H1 (cell line): ENCODE measurements around the gene SIRT3. TPM values are rescaled to one million over a fixed set of nuclear protein-coding genes. Genes with fewer than 3 reads are reported as not detected.
"Not testable (repeated sequence)": the region's sequence is repeated elsewhere in the genome, so short reads cannot be mapped to it uniquely, and the experiment has no call there.

Experiments
- CTCF ChIA-PET: fragments of 300-600 bp; sonication (Branson Sonifier 250); formaldehyde crosslinking; loops from one replicate; lab custom pipeline; 2021; ENCODE audit not compliant: partially characterized antibody; lab: Charles Lee
- POLR2A ChIA-PET: fragments of 300-600 bp; sonication (Branson Sonifier 250); formaldehyde crosslinking; loops from one replicate; lab custom pipeline; 2021; ENCODE audit warnings: inconsistent platforms; ENCODE audit not compliant: partially characterized antibody; lab: Charles Lee
- DNase-seq, 2 experiments: peaks; one replicate each; pipeline versions ENCODE4 v3.0.0 to v3.0.0-alpha.2; 2010 to 2022; ENCODE audit warnings: low spot score in 2 of 2, low read depth in 1 of 2, mixed read lengths in 1 of 2
- FAIRE-seq: peaks from 2 replicates; lab custom pipeline; 2011; peaks lifted over from hg19 to GRCh38; lab: Jason Lieb, UNC
- H2AFZ ChIP-seq: 2 replicates; pipeline ENCODE4 v1.8.1; 2012; ENCODE audit warnings: low read length, inconsistent platforms
- H2AK5ac ChIP-seq: 2 replicates; pipeline ENCODE4 v1.6.1; 2013; ENCODE audit warnings: low read depth, low read length
- H2BK120ac ChIP-seq: replicated peaks from 2 replicates; pipeline ENCODE3; 2013; ENCODE audit warnings: low read depth, low read length, inconsistent platforms
- H2BK12ac ChIP-seq: 2 replicates; pipeline ENCODE4 v1.6.1; 2013; ENCODE audit warnings: low read depth, low read length
- H2BK15ac ChIP-seq: 2 replicates; pipeline ENCODE4 v1.6.1; 2013; ENCODE audit warnings: low read length
- H2BK20ac ChIP-seq: 2 replicates; pipeline ENCODE4 v1.6.1; 2013; ENCODE audit warnings: low read length
- H2BK5ac ChIP-seq: 2 replicates; pipeline ENCODE4 v1.6.1; 2013; ENCODE audit warnings: low read depth, low read length
- H3K14ac ChIP-seq: 2 replicates; pipeline ENCODE4 v1.6.1; 2013; ENCODE audit warnings: inconsistent platforms; ENCODE audit not compliant: insufficient read length
- H3K18ac ChIP-seq: 2 replicates; pipeline ENCODE4 v1.6.1; 2013; ENCODE audit warnings: low read length; ENCODE audit errors: extremely low read depth
- H3K23ac ChIP-seq: 2 replicates; pipeline ENCODE4 v1.6.1; 2013; ENCODE audit warnings: inconsistent platforms; ENCODE audit not compliant: insufficient read length
- H3K23me2 ChIP-seq: 2 replicates; pipeline ENCODE4 v1.6.1; 2013; ENCODE audit warnings: low read depth, low read length
- H3K27ac ChIP-seq: 2 replicates; pipeline ENCODE4 v1.6.1; 2011; ENCODE audit warnings: low read depth, low read length, inconsistent platforms
- H3K27me3 ChIP-seq, 4 experiments: replicated peaks in 1 of 4; 1 replicate in 1 of 4; 2 replicates in 3 of 4; pipeline versions ENCODE4 v1.6.1 to v1.8.1; 2011 to 2013; ENCODE audit warnings: low read length in 3 of 4, mild to moderate bottlenecking in 3 of 4, inconsistent platforms in 2 of 4, mixed read lengths in 2 of 4, moderate library complexity in 1 of 4; ENCODE audit not compliant: control insufficient read depth in 3 of 4, insufficient read depth in 3 of 4; ENCODE audit errors: extremely low read depth in 1 of 4
- H3K36me3 ChIP-seq, 4 experiments: 2 replicates each; pipeline versions ENCODE4 v1.6.1 to v1.8.1; 2011 to 2013; ENCODE audit warnings: mild to moderate bottlenecking in 4 of 4, low read length in 3 of 4, moderate library complexity in 2 of 4, control low read depth in 1 of 4, inconsistent platforms in 1 of 4; ENCODE audit not compliant: insufficient read depth in 4 of 4, control insufficient read depth in 2 of 4
- H3K4ac ChIP-seq: replicated peaks from 2 replicates; pipeline ENCODE3; 2013; ENCODE audit warnings: low read length, low read depth, mixed read lengths, inconsistent platforms; ENCODE audit not compliant: insufficient read length
- H3K4me1 ChIP-seq, 4 experiments: replicated peaks in 1 of 4; 1 replicate in 1 of 4; 2 replicates in 3 of 4; pipeline versions ENCODE4 v1.6.1 to v1.8.1; 2011 to 2013; ENCODE audit warnings: low read length in 3 of 4, inconsistent platforms in 2 of 4, mixed read lengths in 1 of 4; ENCODE audit not compliant: insufficient read depth in 4 of 4, control insufficient read depth in 3 of 4
- H3K4me2 ChIP-seq, 2 experiments: 2 replicates each; pipeline versions ENCODE4 v1.6.1 to v1.8.1; 2011 to 2013; ENCODE audit warnings: low read depth in 2 of 2, low read length in 2 of 2, control low read depth in 1 of 2, inconsistent platforms in 1 of 2, mild to moderate bottlenecking in 1 of 2; ENCODE audit not compliant: insufficient read depth in 1 of 2
- H3K4me3 ChIP-seq, 4 experiments: fragments of 200-600, 300-600 bp in 1 of 4; sonication (generic), shearing (Covaris generic), sonication (Bioruptor Twin) in 1 of 4; 2 replicates each; pipeline versions ENCODE4 v1.5.1 to v1.8.1; 2011 to 2016; ENCODE audit warnings: low read length in 4 of 4, low read depth in 3 of 4, control low read depth in 2 of 4, inconsistent platforms in 2 of 4, mild to moderate bottlenecking in 2 of 4, mixed read lengths in 1 of 4, moderate library complexity in 1 of 4; ENCODE audit not compliant: insufficient read depth in 2 of 4; ENCODE audit errors: extremely low read depth in 1 of 4
- H3K56ac ChIP-seq: replicated peaks from 2 replicates; pipeline ENCODE3; 2013; ENCODE audit warnings: low read depth, mild to moderate bottlenecking, mixed read lengths, low read length, inconsistent platforms; ENCODE audit not compliant: insufficient read length
- H3K79me1 ChIP-seq: 2 replicates; pipeline ENCODE4 v1.6.1; 2013; ENCODE audit warnings: low read depth, low read length, control low read depth
- H3K79me2 ChIP-seq, 2 experiments: 2 replicates each; pipeline versions ENCODE4 v1.6.1 to v1.8.1; 2012 to 2013; ENCODE audit warnings: low read length in 2 of 2, mild to moderate bottlenecking in 2 of 2, inconsistent platforms in 1 of 2; ENCODE audit not compliant: insufficient read depth in 2 of 2, control insufficient read depth in 1 of 2
- H3K9ac ChIP-seq, 4 experiments: replicated peaks in 1 of 4; 1 replicate in 1 of 4; 2 replicates in 3 of 4; pipeline versions ENCODE4 v1.6.1 to v1.8.1; 2011 to 2013; ENCODE audit warnings: low read depth in 3 of 4, low read length in 3 of 4, control low read depth in 2 of 4, mild to moderate bottlenecking in 2 of 4, moderate library complexity in 2 of 4, inconsistent platforms in 1 of 4; ENCODE audit errors: extremely low read depth in 1 of 4
- H3K9me3 ChIP-seq, 2 experiments: 2 replicates each; pipeline versions ENCODE4 v1.6.1 to v1.8.1; 2012 to 2013; ENCODE audit warnings: mild to moderate bottlenecking in 2 of 2, moderate library complexity in 2 of 2, control low read depth in 1 of 2, inconsistent platforms in 1 of 2, low read depth in 1 of 2, low read length in 1 of 2, mixed read lengths in 1 of 2; ENCODE audit not compliant: insufficient read depth in 2 of 2
- H4K20me1 ChIP-seq, 2 experiments: replicated peaks in 1 of 2; 2 replicates each; pipeline versions ENCODE3 to v1.8.1; 2011 to 2013; ENCODE audit warnings: inconsistent platforms in 2 of 2, low read length in 2 of 2, mild to moderate bottlenecking in 1 of 2; ENCODE audit not compliant: insufficient read depth in 2 of 2, control insufficient read depth in 1 of 2
- H4K5ac ChIP-seq: 2 replicates; pipeline ENCODE4 v1.6.1; 2013; ENCODE audit warnings: low read length, low read depth, mixed read lengths, inconsistent platforms; ENCODE audit not compliant: insufficient read length
- H4K8ac ChIP-seq: 2 replicates; pipeline ENCODE4 v1.8.0; 2013; ENCODE audit warnings: mild to moderate bottlenecking, moderate library complexity, low read length, inconsistent platforms; ENCODE audit not compliant: insufficient read depth; ENCODE audit errors: extremely low read depth
- H4K91ac ChIP-seq: replicated peaks from 2 replicates; pipeline ENCODE3; 2013; ENCODE audit warnings: low read length, mixed read lengths, inconsistent platforms; ENCODE audit not compliant: insufficient read length
- WGBS, 2 experiments: shearing (Covaris generic) in 1 of 2; methylation state at CpG; one replicate each; pipeline versions ENCODE4 v1.1.6 to v1.1.7; 2013 to 2015; ENCODE audit warnings: low lambda C conversion rate in 2 of 2, mixed read lengths in 2 of 2, inconsistent platforms in 1 of 2, low coverage in 1 of 2, missing lambda C conversion rate in 1 of 2; ENCODE audit not compliant: insufficient replicate concordance in 2 of 2, insufficient coverage in 1 of 2, insufficient read length in 1 of 2; ENCODE audit errors: extremely low coverage in 1 of 2, missing lambda C conversion rate in 1 of 2; 5-methylcytosine and 5-hydroxymethylcytosine counted together
- polyA plus RNA-seq, 7 experiments: library from polyadenylated mRNA; depleted of rRNA in 3 of 7; stranded (reverse) in 5 of 7; unstranded in 2 of 7; fragments of >200 nt in 5 of 7; fragments of 200-250 nt in 2 of 7; gene quantifications; 1 replicate in 5 of 7; 2 replicates in 1 of 7; 4 replicates in 1 of 7; pipeline versions ENCODE4 v1.2.1 to v1.2.3, GENCODE V29; 2011 to 2013; ENCODE audit warnings: missing spikeins in 2 of 7, mixed read lengths in 2 of 7
- total RNA-seq: library from RNA; stranded (reverse); fragmentation: NEBNext Ultra II Directional; extraction: Animal tissue kit (Norgen Biotek cat#: 25700); gene quantifications from 2 replicates; pipeline ENCODE4 v1.2.1, GENCODE V29; 2021

Gene SIRT3
- total and polyA plus RNA-seq, 2 of the 8 experiments (the other 6 are each of a cell fraction or from before 2014, with no cell fraction given), result 14.3 to 21.6 TPM

- not testable (repeated sequence) for H2AFZ ChIP-seq, H4K5ac ChIP-seq, H3K23ac ChIP-seq, H3K27ac ChIP-seq, H3K36me3 ChIP-seq, H3K4ac ChIP-seq, H4K91ac ChIP-seq, H3K79me2 ChIP-seq, DNase-seq, H2BK20ac ChIP-seq, H3K14ac ChIP-seq, H3K27me3 ChIP-seq, H3K4me2 ChIP-seq, H3K4me3 ChIP-seq, H2AK5ac ChIP-seq, H2BK12ac ChIP-seq, FAIRE-seq, H3K9me3 ChIP-seq, H4K20me1 ChIP-seq, H3K4me1 ChIP-seq, H3K18ac ChIP-seq, H3K9ac ChIP-seq, H2BK120ac ChIP-seq, H4K8ac ChIP-seq, H3K56ac ChIP-seq, H2BK5ac ChIP-seq, H3K79me1 ChIP-seq, H3K23me2 ChIP-seq, H2BK15ac ChIP-seq
- POLR2A ChIA-PET, result interaction anchor here (0.9 to 1.2 kb wide), 3 partner anchors 8 to 14 kb away, joined by 3 to 6 read pairs (median 3); partner anchors contain the start of genes BET1L and RIC8A
- WGBS, 2 experiments, result 94% methylated on average over 1 of the region's 3 CpGs; no CpG with 5 or more reads in 1 of the 2 experiments
- CTCF ChIA-PET, result interaction anchor here (0.9 to 1.2 kb wide), 2 partner anchors 8 to 30 kb away, joined by 3 to 5 read pairs; no protein-coding TSS in a partner anchor
These were observed 15.4 kb downstream of the SIRT3 start for GRCh38 chr11:220641-221215.
